Activated CD8-positive, alpha-beta memory T cell treated with anti-CD3 and anti-CD28 coated beads, Interleukin-2, amount 50 U/mL, for 4 hours (primary cell): ENCODE measurements around the gene ZNF652.

Experiments used
- DNase-seq: peaks from one replicate; pipeline ENCODE4 v3.0.0-alpha.2; 2020

Gene ZNF652

GRCh38 chr17:49259663-49260010 lies 102.4 kb downstream of the ZNF652 start:
- no peak for DNase-seq

- no peak for DNase-seq
Measured at GRCh38 chr17:49258394-49258793, 103.7 kb downstream of the ZNF652 start.

GRCh38 chr17:49255125-49255524 lies 106.9 kb downstream of the ZNF652 start:
- DNase-seq = no peak

- no peak for DNase-seq
Measured at GRCh38 chr17:49254066-49254465, 108.0 kb downstream of the ZNF652 start.

GRCh38 chr17:49252148-49252695 lies 109.8 kb downstream of the ZNF652 start:
- no peak for DNase-seq

- no peak for DNase-seq
Measured at GRCh38 chr17:49249890-49250522, 112.0 kb downstream of the ZNF652 start.

GRCh38 chr17:49249292-49249794 lies 112.7 kb downstream of the ZNF652 start:
- no peak for DNase-seq

- DNase-seq = no peak
Measured at GRCh38 chr17:49247944-49248343, 114.1 kb downstream of the ZNF652 start.

- DNase-seq = no peak
Measured at GRCh38 chr17:49244839-49245238, 117.2 kb downstream of the ZNF652 start.
